Measurements from ENCODE around the gene FUBP3. TPM values are rescaled to one million over a fixed set of nuclear protein-coding genes. Genes with fewer than 3 reads are reported as not detected.

The FUBP3 gene
- total and polyA plus RNA-seq, 3 donors from 2014 or later: 59.4 to 88.7 (median 85.3) TPM

GRCh38 chr9:130664251-130665028, 85.1 kb downstream of the FUBP3 start, which contains the start of gene PRDM12:
Gene PRDM12, plus strand, starts transcription at chr9:130664594. Its CDS starts 60 bp downstream, at chr9:130664654.
- Histone ChIP-seq H3K27ac (no peak within 1 kb of the TSS), H3K9me3 (no peaks in the 10 kb centered on the region), H3K36me3 (ENCODE audit: low read depth, missing control alignments) (no peaks in the 10 kb centered on the region), H3K27me3 (peaks cover 18% of the 10 kb centered on the region), H3K4me3 (peak within 1 kb of the TSS in 1 of 2 donors; percentile 15), H3K4me1 (peaks cover 18% of the 10 kb centered on the region)
- no peak for DNase-seq
- intact Hi-C loops (cut with DNase I; ENCODE audit: low total_unique reads): no loop called here
- TF ChIP-seq POLR2A (IDR thresholded peaks at IDR 0.05) (no peak), CTCF (IDR thresholded peaks at IDR 0.05) (no peak)
- 2 to 3% methylated on average over 39 to 76 of the region's 76 CpGs for WGBS, 2 donors

DNA sequence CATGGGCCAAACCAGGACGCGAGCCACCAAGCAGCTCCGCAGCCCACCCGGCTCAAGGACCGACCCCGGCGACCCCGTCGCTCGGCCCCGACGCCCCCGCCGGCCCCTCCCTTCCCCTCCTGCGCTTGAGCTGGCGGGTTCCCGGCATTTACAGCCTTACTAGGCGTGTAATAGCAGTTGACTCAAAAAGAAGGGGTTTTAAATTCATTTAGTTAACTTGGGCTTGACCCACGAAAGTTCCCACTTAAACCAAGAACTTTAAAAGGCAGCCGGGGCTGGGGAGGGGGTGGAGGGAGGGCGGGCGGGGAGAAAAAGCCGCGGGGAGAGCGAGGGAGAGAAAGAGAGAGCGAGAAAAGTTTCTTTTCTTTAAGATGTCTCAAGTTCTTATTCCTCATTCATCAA, 85.7 kb downstream of the FUBP3 start:
- no peak for DNase-seq
- TF ChIP-seq POLR2A (IDR thresholded peaks at IDR 0.05) (no peak), CTCF (IDR thresholded peaks at IDR 0.05) (no peak)
- intact Hi-C loops (cut with DNase I; ENCODE audit: low total_unique reads): no loop called here
- H3K4me1 ChIP-seq: peaks cover 18% of the 10 kb centered on the region
- H3K9me3 ChIP-seq: no peaks in the 10 kb centered on the region
- peaks cover 18% of the 10 kb centered on the region for H3K27me3 ChIP-seq
- no peak overlapping the region for H3K27ac ChIP-seq
- 2 to 4% methylated on average over 10 to 26 of the region's 26 CpGs for WGBS, 2 donors
- H3K4me3 ChIP-seq: no peak overlapping the region
- no peaks in the 10 kb centered on the region for H3K36me3 ChIP-seq (ENCODE audit: low read depth, missing control alignments)

DNA sequence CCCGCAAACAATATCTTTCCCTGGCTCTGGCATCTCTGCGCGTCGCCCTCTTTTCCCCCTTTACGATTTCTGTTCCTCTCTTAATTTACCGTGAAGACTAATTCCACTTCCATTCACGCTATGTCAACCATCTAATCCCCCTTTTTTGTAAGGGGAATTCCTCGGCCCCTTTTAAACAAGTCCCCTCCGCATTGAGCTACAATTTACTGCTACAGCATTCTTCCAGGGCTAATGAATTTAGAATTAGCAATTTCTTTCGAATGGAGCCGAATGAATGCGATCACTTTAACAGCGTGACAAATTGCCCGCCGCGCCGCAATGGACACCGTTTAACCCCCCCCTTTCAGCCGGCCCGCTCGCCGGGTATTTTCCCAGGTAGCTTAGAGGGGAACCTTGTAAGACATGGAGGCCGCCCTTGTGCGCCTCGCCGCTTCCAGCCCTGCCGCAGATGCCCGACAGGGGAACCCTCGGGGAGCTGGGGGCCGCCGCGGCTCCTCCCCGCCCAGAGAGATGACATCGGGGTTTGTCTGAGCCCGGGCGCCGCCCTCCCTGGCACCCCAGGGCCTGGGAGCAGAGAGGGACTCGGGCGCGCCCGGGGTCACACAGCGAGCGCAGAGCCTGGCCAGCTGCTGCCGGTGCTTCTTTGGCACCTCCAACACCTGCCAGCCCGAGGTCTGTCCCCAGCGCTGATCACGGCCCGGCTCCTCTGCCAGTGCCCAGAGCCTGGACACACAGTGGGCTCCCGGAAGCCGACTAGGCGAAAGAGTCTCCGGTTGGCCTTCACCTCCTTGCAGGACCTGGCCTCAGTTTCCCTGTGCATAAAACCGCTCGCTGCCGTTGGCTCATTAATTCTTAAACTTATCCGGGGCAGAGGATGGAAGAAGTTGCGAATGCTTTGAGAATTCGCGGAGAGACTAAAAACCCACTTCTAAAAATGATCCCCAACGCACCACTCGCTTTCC, 86.3 kb downstream of the FUBP3 start:
- no peak for TF ChIP-seq POLR2A (IDR thresholded peaks at IDR 0.05)
- TF ChIP-seq CTCF (IDR thresholded peaks at IDR 0.05): no peak
- no peak overlapping the region for H3K4me3 ChIP-seq
- DNase-seq: no peak
- no peaks in the 10 kb centered on the region for H3K9me3 ChIP-seq
- H3K36me3 ChIP-seq (ENCODE audit: low read depth, missing control alignments): no peaks in the 10 kb centered on the region
- H3K27ac ChIP-seq: no peak overlapping the region
- intact Hi-C loops (cut with DNase I; ENCODE audit: low total_unique reads): no loop called here
- H3K4me1 ChIP-seq: peaks cover 18% of the 10 kb centered on the region
- WGBS, 2 donors: 4 to 6% methylated on average over 39 to 59 of the region's 61 CpGs
- H3K27me3 ChIP-seq: peaks cover 15% of the 10 kb centered on the region

DNA sequence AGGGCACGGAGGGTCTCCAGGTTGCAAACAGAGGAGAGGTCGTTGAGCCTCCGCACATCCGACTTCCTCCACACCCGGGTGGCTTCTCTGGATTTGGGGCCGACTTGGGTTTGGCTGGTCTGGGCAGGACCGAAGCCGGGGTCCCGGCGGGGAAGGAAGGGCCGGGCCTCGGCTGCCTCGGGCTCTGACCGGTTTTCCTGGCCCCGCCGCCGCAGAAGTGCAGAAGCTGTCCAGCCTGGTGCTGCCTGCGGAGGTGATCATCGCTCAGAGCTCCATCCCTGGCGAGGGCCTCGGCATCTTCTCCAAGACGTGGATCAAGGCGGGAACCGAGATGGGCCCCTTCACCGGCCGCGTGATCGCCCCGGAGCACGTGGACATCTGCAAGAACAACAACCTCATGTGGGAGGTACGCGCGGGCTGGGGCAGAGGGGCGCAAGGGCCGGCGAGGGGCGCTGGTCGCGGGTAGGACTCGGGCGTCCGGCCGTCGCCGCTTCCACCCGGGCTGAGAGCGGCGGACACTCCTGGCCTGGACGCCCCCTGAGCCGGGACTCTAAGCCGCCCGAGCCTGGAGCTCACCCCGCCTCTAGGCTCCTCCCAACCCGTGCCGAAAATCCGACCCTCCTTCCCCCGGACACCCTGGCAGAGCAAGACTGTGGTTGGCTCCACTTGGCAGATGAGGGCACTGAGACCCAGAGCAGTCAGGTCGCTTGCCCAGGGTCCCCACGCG, 87.2 kb downstream of the FUBP3 start:
- 11 to 16% methylated on average over 43 to 51 of the region's 60 CpGs for WGBS, 2 donors

More for the DNA sequence above, 87.2 kb downstream of the FUBP3 start:
- Histone ChIP-seq H3K36me3 (ENCODE audit: low read depth, missing control alignments) (no peaks in the 10 kb centered on the region), H3K27me3 (peaks cover 11% of the 10 kb centered on the region), H3K4me3 (no peak overlapping the region), H3K27ac (no peak overlapping the region), H3K4me1 (peaks cover 15% of the 10 kb centered on the region), H3K9me3 (no peaks in the 10 kb centered on the region)
- DNase-seq: no peak
- no peak for TF ChIP-seq POLR2A (IDR thresholded peaks at IDR 0.05)
- intact Hi-C loops (cut with DNase I; ENCODE audit: low total_unique reads): no loop called here
